ENCODE measurements around the gene YWHAB. TPM values are rescaled to one million over a fixed set of nuclear protein-coding genes. Genes with fewer than 3 reads are reported as not detected.

Gene YWHAB
- total and polyA plus RNA-seq, 10 of the 15 experiments (the other 5 are each of a cell fraction or from before 2014, with no cell fraction given), result 63.5 to 323 (median 144) TPM

DNA sequence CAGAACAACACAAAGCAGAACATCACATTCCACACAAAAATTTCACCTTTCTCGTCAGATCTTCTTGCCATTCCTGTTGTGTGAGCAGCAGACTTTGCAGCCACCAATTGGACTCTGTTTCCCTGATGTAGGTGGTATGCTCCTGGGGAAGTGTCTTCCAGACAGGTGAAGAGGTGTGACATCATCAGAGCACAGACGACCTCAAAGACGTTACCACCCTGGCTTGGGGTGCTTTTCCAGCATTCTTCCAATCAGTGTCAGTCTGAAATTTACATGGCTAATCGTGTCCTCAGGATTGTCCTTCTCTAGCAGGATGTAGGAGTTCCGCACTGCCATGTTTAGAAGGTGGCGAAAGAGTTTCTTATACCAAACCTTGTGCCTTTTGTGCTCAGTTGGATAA, 43.5 kb upstream of the YWHAB start (continued):
- TF ChIP-seq RFX5 (IDR thresholded peaks at IDR 0.05; ENCODE audit: low read depth, low read length) (no peak), PAX8 (IDR thresholded peaks at IDR 0.05) (no peak), NFIC (IDR thresholded peaks at IDR 0.05; ENCODE audit: low read depth, low read length) (no peak), NR2F1 (conservative IDR thresholded peaks at IDR 0.05) (no peak), SIX5 (IDR thresholded peaks at IDR 0.05; ENCODE audit: low read depth, low read length, severe bottlenecking) (no peak)
- TF ChIP-seq, protein P1, sequence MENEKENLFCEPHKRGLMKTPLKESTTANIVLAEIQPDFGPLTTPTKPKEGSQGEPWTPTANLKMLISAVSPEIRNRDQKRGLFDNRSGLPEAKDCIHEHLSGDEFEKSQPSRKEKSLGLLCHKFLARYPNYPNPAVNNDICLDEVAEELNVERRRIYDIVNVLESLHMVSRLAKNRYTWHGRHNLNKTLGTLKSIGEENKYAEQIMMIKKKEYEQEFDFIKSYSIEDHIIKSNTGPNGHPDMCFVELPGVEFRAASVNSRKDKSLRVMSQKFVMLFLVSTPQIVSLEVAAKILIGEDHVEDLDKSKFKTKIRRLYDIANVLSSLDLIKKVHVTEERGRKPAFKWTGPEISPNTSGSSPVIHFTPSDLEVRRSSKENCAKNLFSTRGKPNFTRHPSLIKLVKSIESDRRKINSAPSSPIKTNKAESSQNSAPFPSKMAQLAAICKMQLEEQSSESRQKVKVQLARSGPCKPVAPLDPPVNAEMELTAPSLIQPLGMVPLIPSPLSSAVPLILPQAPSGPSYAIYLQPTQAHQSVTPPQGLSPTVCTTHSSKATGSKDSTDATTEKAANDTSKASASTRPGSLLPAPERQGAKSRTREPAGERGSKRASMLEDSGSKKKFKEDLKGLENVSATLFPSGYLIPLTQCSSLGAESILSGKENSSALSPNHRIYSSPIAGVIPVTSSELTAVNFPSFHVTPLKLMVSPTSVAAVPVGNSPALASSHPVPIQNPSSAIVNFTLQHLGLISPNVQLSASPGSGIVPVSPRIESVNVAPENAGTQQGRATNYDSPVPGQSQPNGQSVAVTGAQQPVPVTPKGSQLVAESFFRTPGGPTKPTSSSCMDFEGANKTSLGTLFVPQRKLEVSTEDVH (IDR thresholded peaks at IDR 0.05; ENCODE audit: low read depth, partially characterized antibody), result no peak
- TF ChIP-seq, protein P2, sequence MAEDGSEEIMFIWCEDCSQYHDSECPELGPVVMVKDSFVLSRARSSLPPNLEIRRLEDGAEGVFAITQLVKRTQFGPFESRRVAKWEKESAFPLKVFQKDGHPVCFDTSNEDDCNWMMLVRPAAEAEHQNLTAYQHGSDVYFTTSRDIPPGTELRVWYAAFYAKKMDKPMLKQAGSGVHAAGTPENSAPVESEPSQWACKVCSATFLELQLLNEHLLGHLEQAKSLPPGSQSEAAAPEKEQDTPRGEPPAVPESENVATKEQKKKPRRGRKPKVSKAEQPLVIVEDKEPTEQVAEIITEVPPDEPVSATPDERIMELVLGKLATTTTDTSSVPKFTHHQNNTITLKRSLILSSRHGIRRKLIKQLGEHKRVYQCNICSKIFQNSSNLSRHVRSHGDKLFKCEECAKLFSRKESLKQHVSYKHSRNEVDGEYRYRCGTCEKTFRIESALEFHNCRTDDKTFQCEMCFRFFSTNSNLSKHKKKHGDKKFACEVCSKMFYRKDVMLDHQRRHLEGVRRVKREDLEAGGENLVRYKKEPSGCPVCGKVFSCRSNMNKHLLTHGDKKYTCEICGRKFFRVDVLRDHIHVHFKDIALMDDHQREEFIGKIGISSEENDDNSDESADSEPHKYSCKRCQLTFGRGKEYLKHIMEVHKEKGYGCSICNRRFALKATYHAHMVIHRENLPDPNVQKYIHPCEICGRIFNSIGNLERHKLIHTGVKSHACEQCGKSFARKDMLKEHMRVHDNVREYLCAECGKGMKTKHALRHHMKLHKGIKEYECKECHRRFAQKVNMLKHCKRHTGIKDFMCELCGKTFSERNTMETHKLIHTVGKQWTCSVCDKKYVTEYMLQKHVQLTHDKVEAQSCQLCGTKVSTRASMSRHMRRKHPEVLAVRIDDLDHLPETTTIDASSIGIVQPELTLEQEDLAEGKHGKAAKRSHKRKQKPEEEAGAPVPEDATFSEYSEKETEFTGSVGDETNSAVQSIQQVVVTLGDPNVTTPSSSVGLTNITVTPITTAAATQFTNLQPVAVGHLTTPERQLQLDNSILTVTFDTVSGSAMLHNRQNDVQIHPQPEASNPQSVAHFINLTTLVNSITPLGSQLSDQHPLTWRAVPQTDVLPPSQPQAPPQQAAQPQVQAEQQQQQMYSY (CRISPR knock-in tag; IDR thresholded peaks at IDR 0.05), result no peak
